Measurements from ENCODE around the gene C1QTNF12. TPM values are rescaled to one million over a fixed set of nuclear protein-coding genes. Genes with fewer than 3 reads are reported as not detected.

The C1QTNF12 gene
- total RNA-seq (1.5 TPM in 1 of 2 replicates, not detected in the other), polyA plus RNA-seq (not detected in 2 replicates)

DNA sequence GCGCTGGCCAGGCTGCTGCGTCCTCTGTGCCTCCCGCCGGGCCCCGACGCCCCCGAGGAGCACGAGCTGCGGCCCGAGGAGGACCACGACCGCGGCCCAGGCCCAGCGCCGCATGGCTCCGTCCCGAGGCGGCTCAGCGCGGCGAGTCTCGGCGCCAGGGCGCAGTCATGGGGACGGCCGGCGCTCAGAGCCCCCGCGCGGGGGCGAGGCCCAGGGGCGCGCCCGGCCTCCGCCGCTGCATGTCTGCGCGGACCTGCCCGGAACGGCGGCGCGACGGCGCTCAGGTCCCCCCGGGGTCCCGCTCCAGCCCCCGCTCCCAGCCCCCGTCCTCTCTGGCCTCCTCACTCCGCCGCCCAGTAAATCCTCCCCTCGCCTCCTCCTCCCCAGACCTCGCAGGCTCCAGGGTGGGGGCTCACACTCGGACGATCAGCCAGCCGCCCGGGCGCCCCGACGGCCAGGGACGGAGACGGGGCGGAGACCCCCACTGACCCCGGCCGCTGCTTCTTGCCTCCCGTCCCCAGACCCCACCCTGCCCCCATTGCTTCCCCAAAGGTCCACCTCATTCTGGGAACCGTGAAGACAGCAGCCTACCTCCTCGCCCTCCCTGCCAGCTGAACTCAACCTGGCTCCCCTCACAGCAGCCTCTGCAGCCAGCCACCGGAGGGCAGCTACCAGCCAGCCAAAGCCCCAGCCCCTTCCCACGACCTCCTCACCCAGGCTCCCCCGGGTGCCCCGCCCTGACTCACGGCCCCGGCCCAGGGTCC lies at the start of gene C1QTNF12:
C1QTNF12 (minus strand) TSS at position 146 of the 764 bp plus-strand sequence; CDS start at position 114, 32 bp downstream.
- DNase-seq (ENCODE audit: low read depth in 1 of 2, low spot score in 1 of 2), result no peak
- no peaks in the 10 kb centered on the region for H3K4me1 ChIP-seq (ENCODE audit: low read depth)
- no peaks in the 10 kb centered on the region for H3K36me3 ChIP-seq
- H3K9me3 ChIP-seq (ENCODE audit: low read depth), result no peaks in the 10 kb centered on the region
- H3K4me3 ChIP-seq, result no peak within 1 kb of the TSS
- peaks cover 18% of the 10 kb centered on the region for H3K27me3 ChIP-seq
- no peak for TF ChIP-seq CTCF (IDR thresholded peaks at IDR 0.05; ENCODE audit: low read depth, low read length)
- H3K27ac ChIP-seq, result no peak within 1 kb of the TSS

GRCh38 chr1:1295154-1295923 lies 48.8 kb upstream of the C1QTNF12 start:
- Histone ChIP-seq H3K4me3 (no peak overlapping the region), H3K27ac (no peak overlapping the region), H3K36me3 (no peaks in the 10 kb centered on the region), H3K27me3 (no peaks in the 10 kb centered on the region), H3K9me3 (ENCODE audit: low read depth) (no peaks in the 10 kb centered on the region), H3K4me1 (ENCODE audit: low read depth) (no peaks in the 10 kb centered on the region)
- no peak for TF ChIP-seq CTCF (IDR thresholded peaks at IDR 0.05; ENCODE audit: low read depth, low read length)
- no peak for DNase-seq (ENCODE audit: low read depth in 1 of 2, low spot score in 1 of 2)

- H3K36me3 ChIP-seq, result no peaks in the 10 kb centered on the region
- no peak overlapping the region for H3K27ac ChIP-seq
- no peaks in the 10 kb centered on the region for H3K9me3 ChIP-seq (ENCODE audit: low read depth)
- no peaks in the 10 kb centered on the region for H3K27me3 ChIP-seq
- H3K4me3 ChIP-seq, result no peak overlapping the region
- no peak for DNase-seq (ENCODE audit: low read depth in 1 of 2, low spot score in 1 of 2)
- H3K4me1 ChIP-seq (ENCODE audit: low read depth), result no peaks in the 10 kb centered on the region
- TF ChIP-seq CTCF (IDR thresholded peaks at IDR 0.05; ENCODE audit: low read depth, low read length), result no peak
Observed at GRCh38 chr1:1294250-1294890, 47.8 kb upstream of the C1QTNF12 start.

DNA sequence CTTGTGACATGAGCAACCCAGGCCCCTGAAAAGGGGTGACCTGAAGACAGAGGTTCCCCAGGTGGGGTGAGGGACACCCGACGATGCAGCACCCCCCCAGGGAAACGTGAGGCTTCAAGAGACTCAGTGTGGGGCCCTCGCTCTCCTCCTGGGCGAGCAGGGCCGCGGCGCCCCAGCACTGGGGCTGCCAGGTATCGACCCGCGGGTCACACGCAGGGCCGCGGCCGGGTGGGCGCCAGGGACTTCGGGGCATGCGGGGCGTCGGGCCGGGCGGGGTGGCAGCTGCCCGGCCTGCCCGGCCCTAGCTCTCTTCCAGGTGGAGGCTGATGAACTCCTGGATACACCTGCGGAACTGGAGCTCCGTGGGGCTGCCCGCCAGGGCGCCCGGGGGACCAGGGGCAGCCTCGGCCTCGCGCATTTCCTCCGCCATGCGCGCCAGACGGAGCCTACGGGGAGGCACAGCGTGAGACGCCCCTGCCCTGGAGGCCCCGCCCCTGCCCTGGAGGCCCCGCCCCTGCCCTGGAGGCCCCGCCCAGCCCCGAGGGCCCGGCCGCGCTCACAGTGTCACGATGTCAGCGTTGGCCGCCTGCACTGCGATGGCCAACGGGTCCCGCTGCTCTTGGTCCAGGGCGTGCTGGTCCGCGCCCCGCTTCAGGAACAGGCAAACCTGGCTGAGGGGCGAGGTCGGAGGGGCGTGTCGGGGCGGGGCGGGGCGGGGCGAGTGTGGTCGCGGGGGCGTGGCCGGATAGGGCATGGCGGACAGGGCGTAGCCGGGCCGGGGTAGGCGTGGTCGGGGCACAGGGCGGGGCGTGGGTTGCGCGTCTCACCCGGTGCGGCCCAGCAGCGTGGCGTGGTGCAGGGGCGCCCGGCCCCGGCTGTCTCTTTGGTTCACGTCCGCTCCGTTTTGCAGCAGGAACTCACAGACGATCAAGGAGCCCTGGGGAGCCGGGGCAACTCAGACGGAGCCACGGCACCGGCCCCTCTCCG lies 47.0 kb upstream of the C1QTNF12 start:
- DNase-seq (ENCODE audit: low read depth in 1 of 2, low spot score in 1 of 2), result no peak
- no peaks in the 10 kb centered on the region for H3K9me3 ChIP-seq (ENCODE audit: low read depth)
- no peaks in the 10 kb centered on the region for H3K36me3 ChIP-seq
- no peak for TF ChIP-seq CTCF (IDR thresholded peaks at IDR 0.05; ENCODE audit: low read depth, low read length)
- no peak overlapping the region for H3K4me3 ChIP-seq
- no peaks in the 10 kb centered on the region for H3K27me3 ChIP-seq
- H3K4me1 ChIP-seq (ENCODE audit: low read depth), result no peaks in the 10 kb centered on the region
- no peak overlapping the region for H3K27ac ChIP-seq

DNA sequence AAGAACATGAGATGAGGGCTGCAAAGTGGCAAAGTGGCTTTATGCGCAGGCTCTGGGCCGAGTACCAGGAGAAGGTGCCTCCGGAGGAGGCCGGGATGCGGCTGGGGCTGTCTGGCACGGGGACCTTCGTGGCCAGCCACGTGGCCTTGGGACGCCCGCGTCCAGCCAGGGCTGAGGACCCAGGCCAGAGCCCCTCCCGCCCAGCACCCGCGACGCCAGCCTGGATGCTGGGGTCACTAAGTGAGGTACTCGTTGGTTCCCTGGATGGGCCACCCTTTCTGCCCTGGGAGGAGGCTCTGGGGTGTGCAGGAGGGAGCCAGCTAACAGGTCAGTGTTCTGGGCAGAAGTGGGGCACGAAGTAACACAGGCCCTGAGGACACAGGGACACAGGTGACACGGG lies 46.3 kb upstream of the C1QTNF12 start:
- TF ChIP-seq CTCF (IDR thresholded peaks at IDR 0.05; ENCODE audit: low read depth, low read length), result no peak
- H3K36me3 ChIP-seq, result no peaks in the 10 kb centered on the region
- no peaks in the 10 kb centered on the region for H3K4me1 ChIP-seq (ENCODE audit: low read depth)
- DNase-seq (ENCODE audit: low read depth in 1 of 2, low spot score in 1 of 2), result no peak
- H3K27me3 ChIP-seq, result no peaks in the 10 kb centered on the region
- H3K9me3 ChIP-seq (ENCODE audit: low read depth), result no peaks in the 10 kb centered on the region
- no peak overlapping the region for H3K27ac ChIP-seq
- H3K4me3 ChIP-seq, result no peak overlapping the region
